ENCODE measurements around the gene FOXA3.

Gene FOXA3

GRCh38 chr19:45881082-45881908 lies 17.2 kb downstream of the FOXA3 start:
- no peak for TF ChIP-seq CREB5 (CRISPR knock-in tag; IDR thresholded peaks at IDR 0.05; ENCODE audit: low read depth)
- no peak for TF ChIP-seq CSDC2 (CRISPR knock-in tag; IDR thresholded peaks at IDR 0.05)
- no peak for TF ChIP-seq ARNTL (CRISPR knock-in tag; IDR thresholded peaks at IDR 0.05; ENCODE audit: borderline replicate concordance, low read depth)
- TF ChIP-seq PATZ1 (CRISPR knock-in tag; IDR thresholded peaks at IDR 0.05; ENCODE audit: borderline replicate concordance): no peak
- no peak for TF ChIP-seq ZFP30 (CRISPR knock-in tag; IDR thresholded peaks at IDR 0.05)
- no peak for TF ChIP-seq TCF4 (CRISPR knock-in tag; IDR thresholded peaks at IDR 0.05; ENCODE audit: borderline replicate concordance)
- no peak for TF ChIP-seq TSHZ2 (CRISPR knock-in tag; IDR thresholded peaks at IDR 0.05)
- TF ChIP-seq GLIS3 (CRISPR knock-in tag; IDR thresholded peaks at IDR 0.05): no peak
- no peak for TF ChIP-seq TOX (CRISPR knock-in tag; IDR thresholded peaks at IDR 0.05; ENCODE audit: borderline replicate concordance)
- no peak for TF ChIP-seq ZNF565 (CRISPR knock-in tag; conservative IDR thresholded peaks at IDR 0.05; ENCODE audit: low read depth)
- TF ChIP-seq ISL1 (CRISPR knock-in tag; IDR thresholded peaks at IDR 0.05): no peak
- no peak for TF ChIP-seq ZNF70 (CRISPR knock-in tag; IDR thresholded peaks at IDR 0.05)
- TF ChIP-seq OSR1 (CRISPR knock-in tag; IDR thresholded peaks at IDR 0.05): no peak
- TF ChIP-seq PPARA (CRISPR knock-in tag; IDR thresholded peaks at IDR 0.05; ENCODE audit: borderline replicate concordance): no peak
- no peak for ATAC-seq

- no peak for TF ChIP-seq ZFP30 (CRISPR knock-in tag; IDR thresholded peaks at IDR 0.05)
- no peak for TF ChIP-seq ZNF8 (CRISPR knock-in tag; IDR thresholded peaks at IDR 0.05)
- TF ChIP-seq ESRRG (CRISPR knock-in tag; IDR thresholded peaks at IDR 0.05): no peak
- no peak for TF ChIP-seq SNAI2 (CRISPR knock-in tag; IDR thresholded peaks at IDR 0.05)
- no peak for TF ChIP-seq GLIS3 (CRISPR knock-in tag; IDR thresholded peaks at IDR 0.05)
- TF ChIP-seq ZNF565 (CRISPR knock-in tag; conservative IDR thresholded peaks at IDR 0.05; ENCODE audit: low read depth): no peak
- TF ChIP-seq ARNTL (CRISPR knock-in tag; IDR thresholded peaks at IDR 0.05; ENCODE audit: borderline replicate concordance, low read depth): no peak
- no peak for TF ChIP-seq RARB (CRISPR knock-in tag; IDR thresholded peaks at IDR 0.05)
- TF ChIP-seq POU6F1 (CRISPR knock-in tag; IDR thresholded peaks at IDR 0.05; ENCODE audit: borderline replicate concordance, low read depth): no peak
- TF ChIP-seq PPARA (CRISPR knock-in tag; IDR thresholded peaks at IDR 0.05; ENCODE audit: borderline replicate concordance): no peak
- TF ChIP-seq ZFP3 (CRISPR knock-in tag; IDR thresholded peaks at IDR 0.05): no peak
- ATAC-seq: no peak
These were observed 17.9 kb downstream of the FOXA3 start for GRCh38 chr19:45881909-45882528.
